Mesenchymal stem cell (in vitro differentiated cells and primary cell): ENCODE measurements around the gene RERE.

ENCODE experiments used
- DNase-seq: peaks from one replicate; pipeline ENCODE4 v3.0.0-alpha.2; 2013
- H2AFZ ChIP-seq: one replicate; pipeline ENCODE4 v1.6.1; 2013; ENCODE audit warnings: low read depth, mild to moderate bottlenecking, control low read depth, inconsistent platforms, low read length, moderate library complexity
- H2AK5ac ChIP-seq: 2 replicates; pipeline ENCODE4 v1.6.1; 2013; ENCODE audit warnings: low read length, moderate library complexity, mild to moderate bottlenecking, inconsistent platforms; ENCODE audit not compliant: severe bottlenecking
- H2BK120ac ChIP-seq: one replicate; pipeline ENCODE4 v1.6.1; 2013; ENCODE audit warnings: low read depth, mild to moderate bottlenecking, inconsistent platforms, low read length, moderate library complexity
- H2BK12ac ChIP-seq, 2 experiments: one replicate each; pipeline ENCODE4 v1.6.1; 2013; ENCODE audit warnings: inconsistent platforms in 2 of 2, low read length in 2 of 2, mild to moderate bottlenecking in 2 of 2, moderate library complexity in 2 of 2, control low read depth in 1 of 2
- H2BK15ac ChIP-seq: one replicate; pipeline ENCODE4 v1.6.1; 2013; ENCODE audit warnings: mild to moderate bottlenecking, low read depth, inconsistent platforms; ENCODE audit not compliant: poor library complexity, severe bottlenecking
- H2BK5ac ChIP-seq: 2 replicates; pipeline ENCODE4 v1.6.1; 2013; ENCODE audit warnings: low read depth, mild to moderate bottlenecking, low read length, control low read depth, inconsistent platforms; ENCODE audit not compliant: poor library complexity, severe bottlenecking
- H3K14ac ChIP-seq, 2 experiments: one replicate each; pipeline ENCODE4 v1.6.1; 2013; ENCODE audit warnings: inconsistent platforms in 2 of 2, low read length in 2 of 2, control low read depth in 1 of 2, mild to moderate bottlenecking in 1 of 2, moderate library complexity in 1 of 2
- H3K18ac ChIP-seq, 2 experiments: one replicate each; pipeline ENCODE4 v1.6.1; 2013; ENCODE audit warnings: inconsistent platforms in 2 of 2, low read length in 2 of 2, control low read depth in 1 of 2, low read depth in 1 of 2, mild to moderate bottlenecking in 1 of 2
- H3K23ac ChIP-seq, 2 experiments: one replicate each; pipeline ENCODE4 v1.6.1; 2013; ENCODE audit warnings: inconsistent platforms in 2 of 2, low read length in 2 of 2, mild to moderate bottlenecking in 2 of 2, moderate library complexity in 2 of 2, control low read depth in 1 of 2
- H3K27ac ChIP-seq: 2 replicates; pipeline ENCODE4 v1.5.1; 2013; ENCODE audit warnings: mild to moderate bottlenecking, moderate library complexity, low read length, control low read depth, inconsistent platforms; ENCODE audit not compliant: poor library complexity, severe bottlenecking
- H3K27me3 ChIP-seq, 2 experiments: 2 replicates each; pipeline versions ENCODE4 v1.6.1 to v1.7.0; 2013; ENCODE audit warnings: low read length in 2 of 2, mild to moderate bottlenecking in 2 of 2, moderate library complexity in 2 of 2, control low read depth in 1 of 2, inconsistent platforms in 1 of 2; ENCODE audit not compliant: control insufficient read depth in 1 of 2, insufficient read depth in 1 of 2
- H3K36me3 ChIP-seq, 2 experiments: 2 replicates each; pipeline versions ENCODE4 v1.6.1 to v1.7.0; 2013; ENCODE audit warnings: low read length in 2 of 2, control low read depth in 1 of 2, inconsistent platforms in 1 of 2, low read depth in 1 of 2, mild to moderate bottlenecking in 1 of 2; ENCODE audit not compliant: insufficient read depth in 2 of 2, control insufficient read depth in 1 of 2
- H3K4ac ChIP-seq, 2 experiments: one replicate each; pipeline ENCODE4 v1.6.1; 2013; ENCODE audit warnings: inconsistent platforms in 2 of 2, low read length in 2 of 2, mild to moderate bottlenecking in 2 of 2, moderate library complexity in 2 of 2, control low read depth in 1 of 2, low read depth in 1 of 2
- H3K4me1 ChIP-seq: 2 replicates; pipeline ENCODE4 v1.6.1; 2013; ENCODE audit warnings: low read depth, low read length, control low read depth; ENCODE audit not compliant: control insufficient read depth, insufficient read depth
- H3K4me2 ChIP-seq: 2 replicates; pipeline ENCODE4 v1.6.1; 2013; ENCODE audit warnings: low read length, mild to moderate bottlenecking, inconsistent platforms; ENCODE audit not compliant: poor library complexity, severe bottlenecking
- H3K4me3 ChIP-seq, 2 experiments: 2 replicates each; pipeline versions ENCODE4 v1.5.1 to v1.7.0; 2013; ENCODE audit warnings: low read length in 2 of 2, mild to moderate bottlenecking in 2 of 2, control low read depth in 1 of 2, low read depth in 1 of 2; ENCODE audit not compliant: insufficient read depth in 1 of 2
- H3K79me1 ChIP-seq: replicated peaks from 2 replicates; pipeline ENCODE4 v1.6.1; 2013; ENCODE audit warnings: mild to moderate bottlenecking, control low read depth, low read length, inconsistent platforms; ENCODE audit not compliant: poor library complexity, severe bottlenecking
- H3K9ac ChIP-seq: 2 replicates; pipeline ENCODE4 v1.7.0; 2013; ENCODE audit warnings: mild to moderate bottlenecking, low read length, moderate library complexity
- H3K9me3 ChIP-seq: 2 replicates; pipeline ENCODE4 v1.7.0; 2013; ENCODE audit warnings: mild to moderate bottlenecking, low read length; ENCODE audit not compliant: control insufficient read depth
- H4K8ac ChIP-seq: one replicate; pipeline ENCODE4 v1.6.1; 2013; ENCODE audit warnings: inconsistent platforms, mild to moderate bottlenecking, low read length, moderate library complexity
- H4K91ac ChIP-seq: one replicate; pipeline ENCODE4 v1.6.1; 2013; ENCODE audit warnings: mild to moderate bottlenecking, low read length, inconsistent platforms
- WGBS: methylation state at CpG from one replicate; pipeline ENCODE4 v1.1.7; 2013; ENCODE audit warnings: mixed read lengths; 5-methylcytosine and 5-hydroxymethylcytosine counted together

The RERE gene

DNA sequence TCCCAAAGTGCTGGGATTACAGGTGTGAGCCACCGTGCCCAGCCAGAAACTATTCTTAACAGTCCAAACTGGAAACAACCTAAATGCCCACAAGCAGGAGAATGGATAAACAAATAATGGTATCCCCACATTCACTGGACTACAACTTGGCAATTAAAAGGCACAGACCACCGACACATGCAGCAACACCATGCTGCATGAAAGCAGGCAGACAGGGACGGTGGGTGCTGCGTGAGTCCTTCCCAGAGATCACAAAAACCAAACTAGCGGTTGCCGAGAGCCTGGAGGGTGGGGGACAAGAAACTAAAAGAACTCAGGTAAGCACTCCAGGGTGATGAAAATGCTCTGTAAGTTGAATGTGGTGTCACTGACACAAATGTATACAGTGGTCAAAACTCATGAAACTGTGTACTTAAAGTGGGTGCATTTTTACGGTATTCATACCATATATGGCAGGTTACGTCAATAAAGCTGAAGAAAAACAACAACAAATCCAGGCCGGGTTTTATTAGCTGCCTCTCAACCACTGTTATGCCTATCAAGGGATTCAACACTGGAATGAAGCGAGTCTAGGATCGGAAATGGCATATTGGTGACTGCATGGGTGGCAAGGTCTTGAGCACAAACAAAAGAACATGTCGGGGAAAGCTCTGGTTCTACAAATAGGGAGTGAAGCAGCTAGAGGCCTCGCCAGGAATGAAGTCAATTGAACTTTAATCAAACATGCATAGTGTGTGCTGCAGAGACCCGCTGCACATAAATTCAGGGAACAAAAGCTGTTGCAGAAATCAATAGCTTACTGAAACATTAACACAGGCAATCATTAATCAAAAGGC is 447.2 kb downstream of the RERE start:
- Histone ChIP-seq H3K4me1 (peaks cover 52% of the 10 kb centered on the region), H3K36me3 (peaks cover 22 to 27% of the 10 kb centered on the region in 2 experiments), H3K27ac (no peak overlapping the region), H3K4ac (no peak overlapping the region), H4K91ac (no peak overlapping the region), H2BK5ac (no peak overlapping the region), H3K27me3 (no peaks in the 10 kb centered on the region), H3K9me3 (no peaks in the 10 kb centered on the region), H3K9ac (peak overlapping the region; percentile 4), H3K79me1 (peaks cover 36% of the 10 kb centered on the region), H3K23ac (no peak overlapping the region), H3K18ac (no peak overlapping the region), H4K8ac (no peak overlapping the region), H2BK15ac (no peak overlapping the region), H3K14ac (no peak overlapping the region), H3K4me2 (no peak overlapping the region), H3K4me3 (no peak overlapping the region), H2AK5ac (no peak overlapping the region), H2AFZ (no peak overlapping the region), H2BK120ac (no peak overlapping the region), H2BK12ac (peak overlapping the region in 1 of 2 experiments; percentile 24)
- 76% methylated on average over 13 of the region's 14 CpGs for WGBS
- DNase-seq: no peak

- no peak overlapping the region for H2AFZ ChIP-seq
- no peak overlapping the region for H2BK120ac ChIP-seq
- DNase-seq: no peak
- no peak overlapping the region for H2BK12ac ChIP-seq
- peaks cover 30 to 33% of the 10 kb centered on the region in 2 experiments for H3K36me3 ChIP-seq
- no peak overlapping the region for H3K18ac ChIP-seq
- H3K14ac ChIP-seq: no peak overlapping the region
- H3K4me3 ChIP-seq: no peak overlapping the region
- no peak overlapping the region for H2BK15ac ChIP-seq
- no peak overlapping the region for H2BK5ac ChIP-seq
- H3K4me2 ChIP-seq: no peak overlapping the region
- no peak overlapping the region for H3K27ac ChIP-seq
- H3K9me3 ChIP-seq: no peaks in the 10 kb centered on the region
- no peak overlapping the region for H2AK5ac ChIP-seq
- WGBS: 93% methylated on average over 3 of the region's 5 CpGs
- peaks cover 45% of the 10 kb centered on the region for H3K4me1 ChIP-seq
- H3K4ac ChIP-seq: no peak overlapping the region
- H3K23ac ChIP-seq: no peak overlapping the region
- H3K9ac ChIP-seq: no peak overlapping the region
- no peak overlapping the region for H4K8ac ChIP-seq
- peaks cover 42% of the 10 kb centered on the region for H3K79me1 ChIP-seq
- H3K27me3 ChIP-seq: no peaks in the 10 kb centered on the region
- H4K91ac ChIP-seq: no peak overlapping the region
Measured at GRCh38 chr1:8368956-8369639, 448.3 kb downstream of the RERE start.

DNA sequence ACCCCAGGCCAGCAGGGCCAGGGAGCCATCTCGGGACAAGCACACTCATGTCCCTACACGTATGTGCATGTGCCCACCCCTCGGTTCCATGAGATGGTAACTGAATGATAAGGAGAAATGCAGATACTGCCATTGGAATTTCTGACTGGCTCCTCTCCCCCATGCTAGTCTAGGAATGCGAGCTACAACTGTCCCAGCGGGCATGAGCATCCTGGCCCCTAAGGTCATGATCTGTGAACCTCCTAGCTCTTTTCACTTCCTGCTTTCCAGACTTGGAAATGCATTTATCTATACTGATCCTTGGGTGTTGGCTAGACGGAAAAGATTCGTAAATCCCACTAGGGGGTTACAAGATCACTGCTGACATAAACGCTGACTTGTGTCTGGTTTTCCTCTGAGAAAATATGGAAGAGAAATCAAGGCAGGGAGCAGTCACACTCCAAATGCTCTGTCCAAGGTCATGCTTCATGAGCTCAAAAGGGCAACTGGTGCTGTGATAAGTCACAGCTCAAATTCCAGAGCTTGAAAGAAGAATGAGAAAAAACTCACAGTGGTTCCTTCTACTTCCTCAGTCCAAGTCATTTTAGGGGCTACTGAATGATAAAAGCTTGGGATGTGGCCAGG is 449.8 kb downstream of the RERE start:
- H3K36me3 ChIP-seq: peaks cover 43 to 46% of the 10 kb centered on the region in 2 experiments
- no peak overlapping the region for H4K8ac ChIP-seq
- no peak overlapping the region for H3K23ac ChIP-seq
- H3K4ac ChIP-seq: peak overlapping the region in 1 of 2 experiments; percentile 16
- no peak overlapping the region for H2BK120ac ChIP-seq
- no peak overlapping the region for H2BK15ac ChIP-seq
- no peak overlapping the region for H4K91ac ChIP-seq
- H2BK5ac ChIP-seq: no peak overlapping the region
- H3K27me3 ChIP-seq: no peaks in the 10 kb centered on the region
- no peak overlapping the region for H3K9ac ChIP-seq
- no peak overlapping the region for H3K4me3 ChIP-seq
- no peak overlapping the region for H3K14ac ChIP-seq
- peak; percentile 53 for DNase-seq
- peaks cover 37% of the 10 kb centered on the region for H3K4me1 ChIP-seq
- H2AFZ ChIP-seq: no peak overlapping the region
- H3K18ac ChIP-seq: peak overlapping the region in 1 of 2 experiments; percentile 29
- peaks cover 55% of the 10 kb centered on the region for H3K79me1 ChIP-seq
- H3K27ac ChIP-seq: no peak overlapping the region
- no peak overlapping the region for H3K4me2 ChIP-seq
- H2AK5ac ChIP-seq: no peak overlapping the region
- H3K9me3 ChIP-seq: no peaks in the 10 kb centered on the region
- 41% methylated on average over 8 of the region's 8 CpGs for WGBS
- H2BK12ac ChIP-seq: peak overlapping the region in 1 of 2 experiments; percentile 34
